HCT116 (cell line): ENCODE measurements around the gene CES1. TPM values are rescaled to one million over a fixed set of nuclear protein-coding genes. Genes with fewer than 3 reads are reported as not detected.
"Not testable (repeated sequence)": the region's sequence is repeated elsewhere in the genome, so short reads cannot be mapped to it uniquely, and the experiment has no call there.

Experiments
- ATAC-seq: fragments of 200-7000 bp; cut with Tn5 transposase; 2 replicates; pipeline ENCODE4 v1.9.1; 2020; ENCODE audit warnings: mild to moderate bottlenecking, moderate library complexity
- BruUV-seq: library from RNA; stranded (reverse); fragments of 400-500 nt; replicated peaks from 2 replicates; lab custom pipeline; 2021; lab: Mats Ljungman, UMichigan
- CTCF ChIA-PET: fragments of 300-600 bp; sonication (Branson Sonifier 250); formaldehyde crosslinking; loops from one replicate; lab custom pipeline; 2021; ENCODE audit warnings: antibody characterized with exemption; lab: Charles Lee
- POLR2A ChIA-PET: fragments of 300-600, 350-600 bp; sonication (Branson Sonifier 250); formaldehyde crosslinking; loops from one replicate; lab custom pipeline; 2021; ENCODE audit warnings: antibody characterized with exemption; lab: Charles Lee
- RAD21 ChIA-PET, 2 experiments: fragments of 300-600 bp; sonication (Branson Sonifier 250); formaldehyde crosslinking; loops; one replicate each; lab custom pipeline; 2023; ENCODE audit warnings: low total read pairs in 2 of 2; ENCODE audit not compliant: uncharacterized antibody in 2 of 2, unreplicated experiment in 2 of 2, low non-redundant PET in 1 of 2; lab: Charles Lee
- DNase-seq: peaks from one replicate; pipeline ENCODE4 v3.0.0-alpha.2; 2010; ENCODE audit warnings: low read depth, low spot score
- H2AFZ ChIP-seq: fragments of 200-600 bp; shearing (Covaris generic), sonication (generic); 2 replicates; pipeline ENCODE4 v1.6.1; 2017; ENCODE audit warnings: low read depth, mixed run types, mixed read lengths, antibody characterized with exemption, low read length; ENCODE audit not compliant: poor library complexity, severe bottlenecking
- H3K27ac ChIP-seq: 2 replicates; pipeline ENCODE4 v1.5.1; 2012; ENCODE audit warnings: low read depth, low read length
- H3K27me3 ChIP-seq: fragments of 200-600 bp; sonication (generic); 2 replicates; pipeline ENCODE4 v1.6.1; 2016; ENCODE audit warnings: mixed run types, low read length, mixed read lengths; ENCODE audit not compliant: insufficient read depth
- H3K36me3 ChIP-seq, 2 experiments: fragments of 200-500 bp in 1 of 2; fragments of 200-600 bp in 1 of 2; sonication (Bioruptor generic) in 1 of 2; sonication (generic) in 1 of 2; 2 replicates each; pipeline versions ENCODE4 v1.5.1 to v1.6.1; 2014 to 2016; ENCODE audit warnings: low read length in 2 of 2, inconsistent platforms in 1 of 2, mixed read lengths in 1 of 2, mixed run types in 1 of 2; ENCODE audit not compliant: insufficient read depth in 2 of 2, control insufficient read depth in 1 of 2
- H3K4me1 ChIP-seq, 2 experiments: fragments of 200-600 bp in 1 of 2; sonication (generic) in 1 of 2; 2 replicates each; pipeline versions ENCODE4 v1.5.1 to v1.6.1; 2012 to 2017; ENCODE audit warnings: low read length in 2 of 2, inconsistent platforms in 1 of 2, mild to moderate bottlenecking in 1 of 2, mixed read lengths in 1 of 2, mixed run types in 1 of 2, moderate library complexity in 1 of 2; ENCODE audit not compliant: insufficient read depth in 2 of 2, control insufficient read depth in 1 of 2
- H3K4me2 ChIP-seq: fragments of 200-600 bp; sonication (generic); 2 replicates; pipeline ENCODE4 v1.6.1; 2017; ENCODE audit warnings: mixed run types, low read length, mixed read lengths
- H3K4me3 ChIP-seq, 2 experiments: fragments of 200-600 bp in 1 of 2; sonication (generic) in 1 of 2; replicated peaks in 1 of 2; 2 replicates each; pipeline ENCODE4 v1.5.1; 2011 to 2016; ENCODE audit warnings: low read length in 2 of 2, control low read depth in 1 of 2, low read depth in 1 of 2, mild to moderate bottlenecking in 1 of 2, mixed read lengths in 1 of 2, mixed run types in 1 of 2
- H3K79me2 ChIP-seq: fragments of 200-600 bp; sonication (generic); 2 replicates; pipeline ENCODE4 v1.6.1; 2017; ENCODE audit warnings: mild to moderate bottlenecking, mixed run types, low read length, moderate library complexity, mixed read lengths; ENCODE audit not compliant: insufficient read depth
- H3K9ac ChIP-seq: fragments of 200-600 bp; sonication (generic); 2 replicates; pipeline ENCODE4 v1.6.1; 2016; ENCODE audit warnings: low read length, mixed read lengths
- H3K9me2 ChIP-seq: fragments of 200-600 bp; sonication (generic), shearing (Covaris generic); 2 replicates; pipeline ENCODE4 v1.6.1; 2017; ENCODE audit warnings: mixed run types, mild to moderate bottlenecking, moderate library complexity; ENCODE audit not compliant: insufficient read depth
- H3K9me3 ChIP-seq, 2 experiments: fragments of 200-500 bp in 1 of 2; fragments of 200-600 bp in 1 of 2; sonication (Bioruptor generic) in 1 of 2; sonication (generic) in 1 of 2; 2 replicates each; pipeline ENCODE4 v1.6.1; 2014 to 2017; ENCODE audit warnings: low read length in 2 of 2, mixed read lengths in 2 of 2, inconsistent platforms in 1 of 2, low read depth in 1 of 2, mild to moderate bottlenecking in 1 of 2, mixed run types in 1 of 2, moderate library complexity in 1 of 2; ENCODE audit not compliant: control insufficient read depth in 1 of 2, insufficient read depth in 1 of 2
- H4K20me1 ChIP-seq: fragments of 200-600 bp; sonication (generic), shearing (Covaris generic); 2 replicates; pipeline ENCODE4 v1.6.1; 2017; ENCODE audit warnings: mixed run types, mild to moderate bottlenecking, moderate library complexity; ENCODE audit not compliant: insufficient read depth
- EZH2phosphoT487 ChIP-seq: fragments of 200-600 bp; IDR thresholded peaks from 2 replicates; pipeline ENCODE4 v1.6.1; 2018; ENCODE audit warnings: antibody characterized with exemption, borderline replicate concordance
- JUND ChIP-seq: IDR thresholded peaks from 2 replicates; pipeline ENCODE4 v1.6.1; 2012
- POLR2AphosphoS5 ChIP-seq: IDR thresholded peaks from 2 replicates; pipeline ENCODE4 v1.6.1; 2011; ENCODE audit warnings: mild to moderate bottlenecking, low read depth, low read length, moderate library complexity
- RAD21 ChIP-seq: IDR thresholded peaks from 2 replicates; pipeline ENCODE4 v1.6.1; 2012; ENCODE audit warnings: low read depth, mild to moderate bottlenecking
- SRF ChIP-seq: IDR thresholded peaks from 2 replicates; pipeline ENCODE4 v1.6.1; 2012; ENCODE audit warnings: low read depth
- TCF7L2 ChIP-seq: IDR thresholded peaks from 2 replicates; pipeline ENCODE4 v1.7.0; 2011; ENCODE audit warnings: borderline replicate concordance, inconsistent platforms; ENCODE audit not compliant: insufficient read depth, insufficient read length; ENCODE audit errors: extremely low read depth
- ZFX ChIP-seq: fragments of 450-650 bp; IDR thresholded peaks from 2 replicates; pipeline ENCODE4 v1.6.1; 2017
- ZNF274 ChIP-seq: fragments of 200-500 bp; sonication (Bioruptor generic); IDR thresholded peaks from 2 replicates; pipeline ENCODE4 v1.6.1; 2014; ENCODE audit warnings: mild to moderate bottlenecking, low read depth, low read length, inconsistent platforms
- intact Hi-C: fragments of 100-400 bp; cut with micrococcal nuclease; formaldehyde crosslinking; loops from 2 replicates; pipeline ENCODE4 v1.10.0; 2022
- total RNA-seq: library from RNA; stranded (reverse); gene quantifications from one replicate; pipeline ENCODE4 v1.2.1, GENCODE V29; 2021; ENCODE audit not compliant: unreplicated experiment
- TF ChIP-seq, protein P1 (sequence below): IDR thresholded peaks from 2 replicates; pipeline ENCODE4 v1.6.1; 2012
- TF ChIP-seq, protein P2 (sequence below): IDR thresholded peaks from 2 replicates; pipeline ENCODE4 v1.6.1; 2011; ENCODE audit warnings: mild to moderate bottlenecking, low read length, moderate library complexity; ENCODE audit not compliant: insufficient replicate concordance; ENCODE audit errors: extremely low read depth
- TF ChIP-seq, protein P3 (sequence below): IDR thresholded peaks from 2 replicates; pipeline ENCODE4 v1.6.1; 2012
- TF ChIP-seq, protein P4 (sequence below), 3 experiments: fragments of 200-600 bp in 1 of 3; sonication (generic) in 1 of 3; IDR thresholded peaks in 2 of 3; conservative IDR thresholded peaks in 1 of 3; 2 replicates each; pipeline ENCODE4 v1.5.1; 2012 to 2017; ENCODE audit warnings: low read depth in 2 of 3, low read length in 2 of 3, antibody characterized with exemption in 1 of 3, borderline replicate concordance in 1 of 3, control low read depth in 1 of 3, mild to moderate bottlenecking in 1 of 3, mixed read lengths in 1 of 3, mixed run types in 1 of 3, moderate library complexity in 1 of 3; ENCODE audit not compliant: insufficient read depth in 1 of 3

Gene CES1
- total RNA-seq, 1 experiment from 2014 or later, result 1.8 TPM

DNA sequence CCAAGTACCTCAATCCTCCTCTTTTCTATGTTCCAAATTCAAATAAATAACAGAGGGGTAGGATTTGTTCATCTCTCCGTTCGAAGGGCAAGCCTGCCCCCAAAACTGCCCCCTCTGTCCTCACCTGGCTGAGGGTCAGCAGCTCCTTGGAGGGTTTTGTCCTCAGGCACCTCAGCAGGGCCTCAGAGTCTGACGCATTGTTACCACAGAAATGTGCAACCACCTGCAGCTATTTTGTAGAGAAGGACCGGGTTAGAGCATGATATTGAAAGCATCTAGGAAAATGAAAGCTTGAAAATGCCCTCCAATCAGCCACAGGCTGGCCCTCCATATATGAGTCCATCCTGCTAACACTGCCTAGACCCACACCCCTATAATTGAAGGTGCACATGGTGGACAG is 28.4 kb upstream of the CES1 start:
- ChIA-PET RAD21 (no interaction called here), CTCF (no interaction called here), POLR2A (no interaction called here)
- Histone ChIP-seq H4K20me1 (no peaks in the 10 kb centered on the region), H3K79me2 (no peaks in the 10 kb centered on the region), H3K27ac (no peak overlapping the region), H3K9me3 (no peaks in the 10 kb centered on the region), H3K36me3 (no peaks in the 10 kb centered on the region), H3K27me3 (peaks cover 52% of the 10 kb centered on the region), H3K4me2 (no peak overlapping the region), H3K9ac (no peak overlapping the region), H2AFZ (no peak overlapping the region), H3K4me3 (no peak overlapping the region), H3K4me1 (no peaks in the 10 kb centered on the region), H3K9me2 (no peaks in the 10 kb centered on the region)
- BruUV-seq, result no TSS peak
- ATAC-seq, result no peak
- TF ChIP-seq RAD21 (no peak), SRF (no peak), JUND (no peak), EZH2phosphoT487 (no peak), ZFX (no peak), ZNF274 (no peak), TCF7L2 (no peak), POLR2AphosphoS5 (no peak)
- TF ChIP-seq, protein P1, sequence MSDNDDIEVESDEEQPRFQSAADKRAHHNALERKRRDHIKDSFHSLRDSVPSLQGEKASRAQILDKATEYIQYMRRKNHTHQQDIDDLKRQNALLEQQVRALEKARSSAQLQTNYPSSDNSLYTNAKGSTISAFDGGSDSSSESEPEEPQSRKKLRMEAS, result no peak
- TF ChIP-seq, protein P2, sequence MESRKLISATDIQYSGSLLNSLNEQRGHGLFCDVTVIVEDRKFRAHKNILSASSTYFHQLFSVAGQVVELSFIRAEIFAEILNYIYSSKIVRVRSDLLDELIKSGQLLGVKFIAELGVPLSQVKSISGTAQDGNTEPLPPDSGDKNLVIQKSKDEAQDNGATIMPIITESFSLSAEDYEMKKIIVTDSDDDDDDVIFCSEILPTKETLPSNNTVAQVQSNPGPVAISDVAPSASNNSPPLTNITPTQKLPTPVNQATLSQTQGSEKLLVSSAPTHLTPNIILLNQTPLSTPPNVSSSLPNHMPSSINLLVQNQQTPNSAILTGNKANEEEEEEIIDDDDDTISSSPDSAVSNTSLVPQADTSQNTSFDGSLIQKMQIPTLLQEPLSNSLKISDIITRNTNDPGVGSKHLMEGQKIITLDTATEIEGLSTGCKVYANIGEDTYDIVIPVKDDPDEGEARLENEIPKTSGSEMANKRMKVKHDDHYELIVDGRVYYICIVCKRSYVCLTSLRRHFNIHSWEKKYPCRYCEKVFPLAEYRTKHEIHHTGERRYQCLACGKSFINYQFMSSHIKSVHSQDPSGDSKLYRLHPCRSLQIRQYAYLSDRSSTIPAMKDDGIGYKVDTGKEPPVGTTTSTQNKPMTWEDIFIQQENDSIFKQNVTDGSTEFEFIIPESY, result no peak
- TF ChIP-seq, protein P3, sequence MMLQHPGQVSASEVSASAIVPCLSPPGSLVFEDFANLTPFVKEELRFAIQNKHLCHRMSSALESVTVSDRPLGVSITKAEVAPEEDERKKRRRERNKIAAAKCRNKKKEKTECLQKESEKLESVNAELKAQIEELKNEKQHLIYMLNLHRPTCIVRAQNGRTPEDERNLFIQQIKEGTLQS, result no peak
- TF ChIP-seq, protein P4, sequence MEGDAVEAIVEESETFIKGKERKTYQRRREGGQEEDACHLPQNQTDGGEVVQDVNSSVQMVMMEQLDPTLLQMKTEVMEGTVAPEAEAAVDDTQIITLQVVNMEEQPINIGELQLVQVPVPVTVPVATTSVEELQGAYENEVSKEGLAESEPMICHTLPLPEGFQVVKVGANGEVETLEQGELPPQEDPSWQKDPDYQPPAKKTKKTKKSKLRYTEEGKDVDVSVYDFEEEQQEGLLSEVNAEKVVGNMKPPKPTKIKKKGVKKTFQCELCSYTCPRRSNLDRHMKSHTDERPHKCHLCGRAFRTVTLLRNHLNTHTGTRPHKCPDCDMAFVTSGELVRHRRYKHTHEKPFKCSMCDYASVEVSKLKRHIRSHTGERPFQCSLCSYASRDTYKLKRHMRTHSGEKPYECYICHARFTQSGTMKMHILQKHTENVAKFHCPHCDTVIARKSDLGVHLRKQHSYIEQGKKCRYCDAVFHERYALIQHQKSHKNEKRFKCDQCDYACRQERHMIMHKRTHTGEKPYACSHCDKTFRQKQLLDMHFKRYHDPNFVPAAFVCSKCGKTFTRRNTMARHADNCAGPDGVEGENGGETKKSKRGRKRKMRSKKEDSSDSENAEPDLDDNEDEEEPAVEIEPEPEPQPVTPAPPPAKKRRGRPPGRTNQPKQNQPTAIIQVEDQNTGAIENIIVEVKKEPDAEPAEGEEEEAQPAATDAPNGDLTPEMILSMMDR (IDR thresholded peaks at IDR 0.05 in 2 of 3, conservative IDR thresholded peaks at IDR 0.05 in 1 of 3; ENCODE audit: borderline replicate concordance in 1 of 3, insufficient read depth in 1 of 3, low read depth in 2 of 3, low read length in 2 of 3), result no peak
- no peak for DNase-seq
- intact Hi-C loops, result no loop called here

DNA sequence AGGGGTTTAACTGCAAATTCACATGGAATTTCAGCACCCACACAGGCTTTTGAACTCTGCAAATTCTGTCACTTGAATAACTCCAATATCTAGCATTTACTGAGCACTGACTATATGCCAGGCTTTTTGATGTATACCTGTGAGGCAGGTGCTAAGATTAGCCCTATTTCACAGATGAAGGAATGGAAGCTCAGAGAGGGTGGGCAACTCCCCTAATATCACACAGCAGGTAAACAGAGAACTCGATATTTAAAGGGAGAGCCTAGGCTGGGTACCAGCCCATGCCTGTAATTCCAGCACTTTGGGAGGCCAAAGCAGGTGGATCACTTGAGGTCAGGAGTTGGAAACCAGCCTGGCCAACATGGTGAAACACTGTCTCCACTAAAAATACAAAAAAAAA is 24.8 kb upstream of the CES1 start:
- BruUV-seq, H3K4me1 ChIP-seq, H3K9ac ChIP-seq, H3K4me3 ChIP-seq, CTCF ChIA-PET, POLR2A ChIA-PET, H3K9me2 ChIP-seq, H3K4me2 ChIP-seq, H4K20me1 ChIP-seq, RAD21 ChIA-PET, H3K36me3 ChIP-seq, H3K79me2 ChIP-seq, intact Hi-C loops, ATAC-seq, DNase-seq, H3K27ac ChIP-seq, H2AFZ ChIP-seq, H3K9me3 ChIP-seq: not testable (repeated sequence)
- peaks cover 65% of the 10 kb centered on the region for H3K27me3 ChIP-seq
